ENCODE results near the gene SLC26A9.

The SLC26A9 gene

GRCh38 chr1:205947024-205947423 is 3.8 kb upstream of the SLC26A9 start:
- no peak for DNase-seq (ENCODE audit: low spot score)

- DNase-seq (ENCODE audit: low spot score) = no peak
Observed at GRCh38 chr1:205945069-205945468, 1.8 kb upstream of the SLC26A9 start.

GRCh38 chr1:205944525-205944924 is 1.3 kb upstream of the SLC26A9 start:
- DNase-seq (ENCODE audit: low spot score) = no peak

- DNase-seq (ENCODE audit: low spot score) = no peak
Observed at GRCh38 chr1:205942631-205943159, 561 bp downstream of the SLC26A9 start.

- DNase-seq (ENCODE audit: low spot score) = no peak
Observed at GRCh38 chr1:205940710-205941109, 2.5 kb downstream of the SLC26A9 start.

GRCh38 chr1:205939690-205940330 is 3.4 kb downstream of the SLC26A9 start:
- peak; percentile 73 for DNase-seq (ENCODE audit: low spot score)

- DNase-seq (ENCODE audit: low spot score) = no peak
Observed at GRCh38 chr1:205938682-205939081, 4.6 kb downstream of the SLC26A9 start.

GRCh38 chr1:205936846-205937586 is 6.2 kb downstream of the SLC26A9 start:
- no peak for DNase-seq (ENCODE audit: low spot score)

- DNase-seq (ENCODE audit: low spot score) = no peak
Observed at GRCh38 chr1:205936311-205936710, 6.9 kb downstream of the SLC26A9 start.

- no peak for DNase-seq (ENCODE audit: low spot score)
Observed at GRCh38 chr1:205935869-205936268, 7.4 kb downstream of the SLC26A9 start.

GRCh38 chr1:205934788-205935187 is 8.5 kb downstream of the SLC26A9 start:
- DNase-seq (ENCODE audit: low spot score) = no peak

GRCh38 chr1:205933671-205934618 is 9.3 kb downstream of the SLC26A9 start:
- DNase-seq (ENCODE audit: low spot score) = no peak

GRCh38 chr1:205932776-205933175 is 10.5 kb downstream of the SLC26A9 start:
- DNase-seq (ENCODE audit: low spot score) = no peak

- DNase-seq (ENCODE audit: low spot score) = no peak
Observed at GRCh38 chr1:205930799-205931281, 12.4 kb downstream of the SLC26A9 start.

GRCh38 chr1:205930195-205930577 is 13.1 kb downstream of the SLC26A9 start:
- DNase-seq (ENCODE audit: low spot score) = no peak

- no peak for DNase-seq (ENCODE audit: low spot score)
Observed at GRCh38 chr1:205929496-205930194, 13.6 kb downstream of the SLC26A9 start.

- no peak for DNase-seq (ENCODE audit: low spot score)
Observed at GRCh38 chr1:205928317-205928716, 14.9 kb downstream of the SLC26A9 start.

- DNase-seq (ENCODE audit: low spot score) = no peak
Observed at GRCh38 chr1:205927676-205928075, 15.6 kb downstream of the SLC26A9 start.

- no peak for DNase-seq (ENCODE audit: low spot score)
Observed at GRCh38 chr1:205927247-205927646, 16.0 kb downstream of the SLC26A9 start.

- no peak for DNase-seq (ENCODE audit: low spot score)
Observed at GRCh38 chr1:205926636-205927035, 16.6 kb downstream of the SLC26A9 start.

GRCh38 chr1:205926213-205926612 is 17.0 kb downstream of the SLC26A9 start:
- no peak for DNase-seq (ENCODE audit: low spot score)

GRCh38 chr1:205925736-205926135 is 17.5 kb downstream of the SLC26A9 start:
- no peak for DNase-seq (ENCODE audit: low spot score)

Measured in ecto neural progenitor cell (in vitro differentiated cells).